Tibial nerve (tissue), 4 donors: ENCODE results near the gene SURF4.

Experiments used
- CTCF ChIP-seq, 5 experiments: fragments of 200-600 bp in 3 of 5; fragments of 450-650 bp in 2 of 5; sonication (generic) in 3 of 5; IDR thresholded peaks; one replicate each; pipeline ENCODE4 v1.5.1; 2016 to 2019; ENCODE audit warnings: antibody characterized with exemption in 5 of 5, mild to moderate bottlenecking in 3 of 5, moderate library complexity in 2 of 5
- EP300 ChIP-seq, 2 donors: sonication (generic); formaldehyde crosslinking; IDR thresholded peaks; one replicate each; pipeline ENCODE4 v1.6.1; 2017; ENCODE audit warnings: antibody characterized with exemption in 2 of 2, mild to moderate bottlenecking in 1 of 2
- POLR2A ChIP-seq, 2 donors: fragments of 450-650 bp; IDR thresholded peaks; one replicate each; pipeline ENCODE4 v1.6.1; 2017; ENCODE audit warnings: antibody characterized with exemption in 2 of 2, mild to moderate bottlenecking in 2 of 2, moderate library complexity in 2 of 2

DNA sequence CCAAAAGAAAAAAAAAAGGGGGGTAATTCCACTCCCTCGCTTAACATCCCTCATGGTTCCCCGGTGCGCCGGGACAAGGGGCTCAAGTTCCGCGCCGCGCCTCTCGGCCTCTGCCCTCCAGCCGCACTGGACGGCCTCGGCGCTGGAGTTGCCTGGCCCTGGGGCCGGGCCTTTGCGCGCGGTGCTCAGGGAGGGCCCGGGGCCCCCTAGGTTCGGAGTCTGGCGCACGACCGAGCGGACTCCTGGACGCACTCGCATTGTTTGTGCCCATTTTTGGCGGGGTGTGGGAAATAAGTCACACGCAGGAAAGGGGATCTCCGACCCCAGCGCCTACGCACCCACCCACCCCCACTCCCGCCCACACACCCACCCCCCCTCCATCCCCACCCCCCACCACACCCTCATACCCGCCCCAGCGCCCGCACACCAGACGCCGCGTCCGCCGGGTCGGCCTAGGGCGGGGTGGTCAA is 28.3 kb downstream of the SURF4 start:
- TF ChIP-seq CTCF (IDR thresholded peaks at IDR 0.05) (peak in 1 of 5 experiments; percentile 8), POLR2A (IDR thresholded peaks at IDR 0.05) (no peak), EP300 (IDR thresholded peaks at IDR 0.05) (no peak)
